ENCODE results near the gene SLAMF1.

DNA sequence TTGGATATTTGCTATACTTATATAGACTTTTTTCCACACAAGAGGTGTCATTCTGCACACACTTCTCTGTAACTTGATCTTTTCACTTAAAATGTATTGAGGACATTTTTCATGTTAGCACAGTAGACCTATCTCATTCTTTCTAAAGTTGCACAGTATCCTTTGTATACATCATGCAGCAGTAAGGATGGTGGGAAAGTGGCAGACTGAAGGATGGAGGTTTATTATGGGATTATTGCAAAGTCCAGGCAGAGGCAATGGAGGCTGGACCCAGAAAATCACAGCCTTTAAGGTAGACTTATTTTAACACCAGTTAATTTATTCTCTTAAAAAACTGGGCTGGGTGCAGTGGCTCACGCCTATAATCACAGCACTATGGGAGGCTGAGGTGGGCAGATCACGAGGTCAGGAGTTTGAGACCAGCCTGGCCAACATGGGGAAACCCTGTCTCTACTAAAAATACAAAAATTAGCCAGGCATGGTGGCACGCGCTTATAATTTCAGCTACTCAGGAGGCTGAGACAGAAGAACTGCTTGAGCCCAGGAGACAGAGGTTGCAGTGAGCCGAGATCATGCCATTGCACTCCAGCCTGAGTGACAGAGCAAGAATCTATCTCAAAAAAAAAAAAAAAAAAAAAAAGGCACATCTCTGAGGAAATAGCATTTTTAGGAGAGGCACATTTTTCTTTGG, 25.8 kb downstream of the SLAMF1 start:
- TF ChIP-seq POLR2A (IDR thresholded peaks at IDR 0.05; ENCODE audit: low read depth, low read length) (no peak), SPI1 (IDR thresholded peaks at IDR 0.05; ENCODE audit: low read depth, low read length) (no peak), POLR2AphosphoS5 (IDR thresholded peaks at IDR 0.05; ENCODE audit: low read depth, low read length) (no peak), TAF1 (IDR thresholded peaks at IDR 0.05; ENCODE audit: low read depth, low read length) (no peak), PAX5 (IDR thresholded peaks at IDR 0.05; ENCODE audit: insufficient read depth, low read length, severe bottlenecking) (no peak)

Data from GM12891 (cell line).